CD4-positive, alpha-beta T cell treated with Interleukin-2 at 100 ng/mL for 4 hours (primary cell): ENCODE results near the gene VAX1.
"Not testable (repeated sequence)": the region's sequence is repeated elsewhere in the genome, so short reads cannot be mapped to it uniquely, and the experiment has no call there.

Experiments
- DNase-seq: peaks from one replicate; pipeline ENCODE4 v3.0.0-alpha.2; 2020; ENCODE audit warnings: low spot score

Gene VAX1

GRCh38 chr10:117134306-117135025 is 3.6 kb downstream of the VAX1 start:
- DNase-seq: no peak

DNA sequence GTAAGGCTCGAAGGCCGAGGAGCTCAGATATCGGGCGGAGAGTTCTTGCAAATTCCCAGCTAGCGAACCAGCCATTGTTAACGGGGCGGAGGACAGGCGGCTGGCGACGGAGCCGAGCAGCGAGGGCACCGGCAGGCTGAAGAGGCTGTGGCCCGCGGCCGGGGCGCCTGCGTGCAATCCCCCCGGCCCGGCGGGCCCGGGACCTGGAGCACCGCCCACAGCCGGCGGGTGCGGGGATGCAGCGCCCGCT is 4.1 kb downstream of the VAX1 start:
- no peak for DNase-seq

GRCh38 chr10:117133273-117134055 is 4.6 kb downstream of the VAX1 start:
- DNase-seq: no peak

- no peak for DNase-seq
Observed at GRCh38 chr10:117132751-117133231, 5.3 kb downstream of the VAX1 start.

GRCh38 chr10:117131376-117132327 is 6.4 kb downstream of the VAX1 start:
- no peak for DNase-seq

- no peak for DNase-seq
Observed at GRCh38 chr10:117130862-117131375, 7.2 kb downstream of the VAX1 start.

- DNase-seq: no peak
Observed at GRCh38 chr10:117130346-117130745, 7.7 kb downstream of the VAX1 start.

- DNase-seq: not testable (repeated sequence)
Observed at GRCh38 chr10:117126645-117127044, 11.4 kb downstream of the VAX1 start.

GRCh38 chr10:117126034-117126433 is 12.0 kb downstream of the VAX1 start:
- no peak for DNase-seq

DNA sequence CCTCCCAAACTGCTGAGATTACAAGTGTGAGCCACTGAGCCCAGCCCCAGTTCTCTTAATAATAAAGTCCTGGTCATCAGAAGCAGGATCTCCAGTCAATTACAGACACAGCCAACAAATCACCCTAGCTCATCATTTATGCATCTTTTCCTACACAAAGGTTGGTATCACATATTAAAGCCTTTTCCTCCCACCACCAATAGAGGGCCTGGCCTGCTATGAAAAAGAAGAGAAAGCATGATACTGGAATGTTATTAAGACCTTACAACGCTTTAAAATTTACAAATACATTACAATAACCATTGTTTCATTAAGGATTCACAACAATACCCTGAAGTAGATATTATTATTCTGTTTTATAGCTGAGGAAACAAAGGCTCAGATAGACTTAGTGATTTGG is 25.9 kb downstream of the VAX1 start:
- DNase-seq: no peak

DNA sequence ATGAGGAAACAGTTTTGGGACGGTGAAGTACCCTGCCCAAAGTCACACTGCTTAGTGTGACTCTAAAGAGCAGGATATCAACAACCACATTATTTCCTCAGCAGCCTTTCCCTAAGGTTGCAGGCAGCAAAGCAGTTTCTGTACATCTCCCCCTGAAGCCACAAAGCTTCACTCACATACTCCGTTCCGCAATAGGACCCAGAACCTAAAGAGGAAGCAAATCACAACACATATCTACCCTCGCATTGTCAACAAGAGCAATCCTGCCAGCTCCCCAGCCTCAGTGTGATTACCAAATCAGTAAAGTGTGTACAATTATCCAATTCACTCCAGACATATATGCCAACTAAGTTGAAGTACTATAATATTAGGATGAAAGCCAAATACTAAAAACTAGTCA is 30.8 kb downstream of the VAX1 start:
- DNase-seq: no peak

DNA sequence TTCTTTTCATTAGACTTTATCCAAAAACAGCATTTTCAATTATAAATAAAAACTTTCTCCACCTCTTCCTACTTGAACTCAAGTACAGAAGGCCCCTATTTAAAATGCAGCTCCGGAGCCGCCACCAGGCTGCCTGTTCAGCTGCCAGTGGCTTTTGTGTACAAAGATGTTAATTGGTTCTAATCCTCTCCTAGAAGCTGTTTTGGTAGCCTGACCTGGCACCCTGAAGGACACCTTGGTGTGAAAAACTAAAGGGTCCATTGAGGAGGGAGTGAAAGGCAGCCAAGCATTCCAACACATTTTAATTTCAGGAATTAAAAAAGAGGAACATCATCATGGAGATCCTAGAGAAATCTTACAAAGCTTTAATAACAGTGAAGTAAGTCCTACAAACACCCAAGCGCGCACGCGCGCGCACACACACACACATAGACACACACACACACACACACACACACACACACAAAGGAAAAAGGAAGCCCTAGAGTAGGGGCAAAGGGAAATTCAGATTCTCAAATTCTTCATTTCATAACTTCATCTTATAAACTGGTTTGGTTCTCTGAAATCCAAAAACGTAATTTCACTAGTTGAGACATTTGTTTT is 41.4 kb downstream of the VAX1 start:
- no peak for DNase-seq

GRCh38 chr10:117094856-117095255 is 43.2 kb downstream of the VAX1 start:
- DNase-seq: no peak

DNA sequence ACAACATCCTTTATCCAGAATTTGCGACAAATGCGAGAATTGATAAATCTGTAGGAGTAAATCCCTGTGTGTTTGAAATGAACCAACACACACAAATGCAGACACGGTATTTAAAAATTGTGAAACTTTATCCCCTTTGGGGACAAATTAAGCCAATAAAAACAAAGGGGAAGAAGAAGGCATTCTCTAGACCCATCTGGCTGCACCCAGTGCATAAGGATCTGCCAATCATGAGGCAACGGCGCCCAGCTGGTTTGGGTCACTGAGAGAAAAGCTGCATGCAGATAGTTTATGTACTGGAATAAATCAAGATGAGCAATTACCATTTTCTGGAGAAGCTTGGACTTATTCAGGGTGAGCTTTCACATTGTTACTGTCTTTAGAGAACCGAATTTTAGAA is 45.7 kb downstream of the VAX1 start:
- DNase-seq: no peak

DNA sequence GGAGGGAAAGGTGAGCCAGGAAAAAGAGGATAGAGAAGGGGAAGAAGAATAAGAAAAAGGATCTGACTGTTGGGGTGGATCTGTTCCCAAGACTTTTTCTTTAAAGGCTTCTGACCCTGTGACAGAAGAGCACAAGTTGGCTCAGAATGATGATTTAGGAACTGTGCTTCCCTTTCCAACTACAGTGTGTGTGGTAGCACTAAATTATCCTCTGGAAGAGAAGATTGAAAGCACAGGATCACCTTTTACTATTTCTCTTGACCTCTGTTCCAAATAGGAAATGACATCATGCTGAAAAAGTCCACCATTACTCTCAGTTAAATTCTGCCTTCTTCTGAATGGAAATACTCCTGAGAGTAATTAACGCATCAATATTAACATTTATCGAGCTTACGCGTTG is 47.2 kb downstream of the VAX1 start:
- no peak for DNase-seq

DNA sequence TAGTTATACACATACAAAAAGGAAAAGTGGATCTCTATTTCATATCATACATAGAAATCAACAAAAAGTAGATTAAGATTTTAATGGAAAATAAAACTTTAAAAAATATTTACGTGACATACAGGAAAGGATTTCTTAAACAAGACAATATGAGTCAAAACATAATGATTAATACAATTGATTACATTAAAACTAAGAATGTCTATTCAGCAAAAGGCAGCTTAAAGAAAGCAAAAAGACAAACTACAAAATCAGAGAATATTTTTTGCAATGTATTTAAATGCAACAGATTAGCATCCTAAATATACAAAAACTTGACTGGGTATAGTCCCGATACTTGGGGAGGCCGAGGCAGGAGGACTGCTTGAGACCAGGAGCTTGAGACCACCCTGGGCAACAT is 50.5 kb downstream of the VAX1 start:
- DNase-seq: no peak

- no peak for DNase-seq
Observed at GRCh38 chr10:117086546-117086945, 51.5 kb downstream of the VAX1 start.

DNA sequence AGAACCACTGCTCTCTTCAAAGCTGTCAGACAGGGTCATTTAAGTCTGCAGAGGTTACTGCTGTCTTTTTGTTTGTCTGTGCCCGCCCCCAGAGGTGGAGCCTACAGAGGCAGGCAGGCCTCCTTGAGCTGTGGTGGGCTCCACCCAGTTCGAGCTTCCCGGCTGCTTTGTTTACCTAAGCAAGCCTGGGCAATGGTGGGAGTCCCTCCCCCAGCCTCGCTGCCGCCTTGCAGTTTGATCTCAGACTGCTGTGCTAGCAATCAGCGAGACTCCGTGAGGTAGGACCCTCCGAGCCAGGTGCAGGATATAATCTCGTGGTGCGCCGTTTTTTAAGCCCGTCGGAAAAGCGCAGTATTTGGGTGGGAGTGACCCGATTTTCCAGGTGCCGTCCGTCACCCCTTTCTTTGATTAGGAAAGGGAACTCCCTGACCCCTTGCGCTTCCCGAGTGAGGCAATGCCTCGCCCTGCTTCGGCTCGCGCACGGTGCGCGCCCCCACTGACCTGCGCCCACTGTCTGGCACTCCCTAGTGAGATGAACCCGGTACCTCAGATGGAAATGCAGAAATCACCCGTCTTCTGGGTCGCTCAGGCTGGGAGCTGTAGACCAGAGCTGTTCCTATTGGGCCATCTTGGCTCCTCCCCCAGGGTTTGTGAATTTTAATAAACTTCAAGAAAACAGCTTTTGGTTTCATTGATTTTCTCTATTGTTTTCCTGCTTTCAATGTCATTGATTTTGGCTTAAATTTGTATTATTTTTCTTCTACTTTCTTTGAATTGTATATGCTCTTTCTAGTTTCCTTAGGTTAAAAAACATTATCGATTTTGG is 53.4 kb downstream of the VAX1 start:
- DNase-seq: not testable (repeated sequence)
